Mesenchymal stem cell (in vitro differentiated cells and primary cell): ENCODE data around the gene RNF215. TPM values are rescaled to one million over a fixed set of nuclear protein-coding genes. Genes with fewer than 3 reads are reported as not detected.

Experiments
- DNase-seq: peaks from one replicate; pipeline ENCODE4 v3.0.0-alpha.2; 2013
- H2AFZ ChIP-seq: one replicate; pipeline ENCODE4 v1.6.1; 2013; ENCODE audit warnings: low read depth, mild to moderate bottlenecking, control low read depth, inconsistent platforms, low read length, moderate library complexity
- H2AK5ac ChIP-seq: 2 replicates; pipeline ENCODE4 v1.6.1; 2013; ENCODE audit warnings: low read length, moderate library complexity, mild to moderate bottlenecking, inconsistent platforms; ENCODE audit not compliant: severe bottlenecking
- H2BK120ac ChIP-seq: one replicate; pipeline ENCODE4 v1.6.1; 2013; ENCODE audit warnings: low read depth, mild to moderate bottlenecking, inconsistent platforms, low read length, moderate library complexity
- H2BK12ac ChIP-seq, 2 experiments: one replicate each; pipeline ENCODE4 v1.6.1; 2013; ENCODE audit warnings: inconsistent platforms in 2 of 2, low read length in 2 of 2, mild to moderate bottlenecking in 2 of 2, moderate library complexity in 2 of 2, control low read depth in 1 of 2
- H2BK15ac ChIP-seq: one replicate; pipeline ENCODE4 v1.6.1; 2013; ENCODE audit warnings: mild to moderate bottlenecking, low read depth, inconsistent platforms; ENCODE audit not compliant: poor library complexity, severe bottlenecking
- H2BK5ac ChIP-seq: 2 replicates; pipeline ENCODE4 v1.6.1; 2013; ENCODE audit warnings: low read depth, mild to moderate bottlenecking, low read length, control low read depth, inconsistent platforms; ENCODE audit not compliant: poor library complexity, severe bottlenecking
- H3K14ac ChIP-seq, 2 experiments: one replicate each; pipeline ENCODE4 v1.6.1; 2013; ENCODE audit warnings: inconsistent platforms in 2 of 2, low read length in 2 of 2, control low read depth in 1 of 2, mild to moderate bottlenecking in 1 of 2, moderate library complexity in 1 of 2
- H3K18ac ChIP-seq, 2 experiments: one replicate each; pipeline ENCODE4 v1.6.1; 2013; ENCODE audit warnings: inconsistent platforms in 2 of 2, low read length in 2 of 2, control low read depth in 1 of 2, low read depth in 1 of 2, mild to moderate bottlenecking in 1 of 2
- H3K23ac ChIP-seq, 2 experiments: one replicate each; pipeline ENCODE4 v1.6.1; 2013; ENCODE audit warnings: inconsistent platforms in 2 of 2, low read length in 2 of 2, mild to moderate bottlenecking in 2 of 2, moderate library complexity in 2 of 2, control low read depth in 1 of 2
- H3K27ac ChIP-seq: 2 replicates; pipeline ENCODE4 v1.5.1; 2013; ENCODE audit warnings: mild to moderate bottlenecking, moderate library complexity, low read length, control low read depth, inconsistent platforms; ENCODE audit not compliant: poor library complexity, severe bottlenecking
- H3K27me3 ChIP-seq, 2 experiments: 2 replicates each; pipeline versions ENCODE4 v1.6.1 to v1.7.0; 2013; ENCODE audit warnings: low read length in 2 of 2, mild to moderate bottlenecking in 2 of 2, moderate library complexity in 2 of 2, control low read depth in 1 of 2, inconsistent platforms in 1 of 2; ENCODE audit not compliant: control insufficient read depth in 1 of 2, insufficient read depth in 1 of 2
- H3K36me3 ChIP-seq, 2 experiments: 2 replicates each; pipeline versions ENCODE4 v1.6.1 to v1.7.0; 2013; ENCODE audit warnings: low read length in 2 of 2, control low read depth in 1 of 2, inconsistent platforms in 1 of 2, low read depth in 1 of 2, mild to moderate bottlenecking in 1 of 2; ENCODE audit not compliant: insufficient read depth in 2 of 2, control insufficient read depth in 1 of 2
- H3K4ac ChIP-seq, 2 experiments: one replicate each; pipeline ENCODE4 v1.6.1; 2013; ENCODE audit warnings: inconsistent platforms in 2 of 2, low read length in 2 of 2, mild to moderate bottlenecking in 2 of 2, moderate library complexity in 2 of 2, control low read depth in 1 of 2, low read depth in 1 of 2
- H3K4me1 ChIP-seq: 2 replicates; pipeline ENCODE4 v1.6.1; 2013; ENCODE audit warnings: low read depth, low read length, control low read depth; ENCODE audit not compliant: control insufficient read depth, insufficient read depth
- H3K4me2 ChIP-seq: 2 replicates; pipeline ENCODE4 v1.6.1; 2013; ENCODE audit warnings: low read length, mild to moderate bottlenecking, inconsistent platforms; ENCODE audit not compliant: poor library complexity, severe bottlenecking
- H3K4me3 ChIP-seq, 2 experiments: 2 replicates each; pipeline versions ENCODE4 v1.5.1 to v1.7.0; 2013; ENCODE audit warnings: low read length in 2 of 2, mild to moderate bottlenecking in 2 of 2, control low read depth in 1 of 2, low read depth in 1 of 2; ENCODE audit not compliant: insufficient read depth in 1 of 2
- H3K79me1 ChIP-seq: replicated peaks from 2 replicates; pipeline ENCODE4 v1.6.1; 2013; ENCODE audit warnings: mild to moderate bottlenecking, control low read depth, low read length, inconsistent platforms; ENCODE audit not compliant: poor library complexity, severe bottlenecking
- H3K9ac ChIP-seq: 2 replicates; pipeline ENCODE4 v1.7.0; 2013; ENCODE audit warnings: mild to moderate bottlenecking, low read length, moderate library complexity
- H3K9me3 ChIP-seq: 2 replicates; pipeline ENCODE4 v1.7.0; 2013; ENCODE audit warnings: mild to moderate bottlenecking, low read length; ENCODE audit not compliant: control insufficient read depth
- H4K8ac ChIP-seq: one replicate; pipeline ENCODE4 v1.6.1; 2013; ENCODE audit warnings: inconsistent platforms, mild to moderate bottlenecking, low read length, moderate library complexity
- H4K91ac ChIP-seq: one replicate; pipeline ENCODE4 v1.6.1; 2013; ENCODE audit warnings: mild to moderate bottlenecking, low read length, inconsistent platforms
- WGBS: methylation state at CpG from one replicate; pipeline ENCODE4 v1.1.7; 2013; ENCODE audit warnings: mixed read lengths; 5-methylcytosine and 5-hydroxymethylcytosine counted together
- polyA plus RNA-seq, 2 experiments: library from polyadenylated mRNA; stranded (reverse); fragments of 200-250 nt; gene quantifications; one replicate each; pipeline ENCODE4 v1.2.3, GENCODE V29; 2013

The RNF215 gene
- polyA plus RNA-seq (2013, experiment 1 of 2): 5.1 TPM
- polyA plus RNA-seq (2013, experiment 2 of 2): 7.0 TPM

DNA sequence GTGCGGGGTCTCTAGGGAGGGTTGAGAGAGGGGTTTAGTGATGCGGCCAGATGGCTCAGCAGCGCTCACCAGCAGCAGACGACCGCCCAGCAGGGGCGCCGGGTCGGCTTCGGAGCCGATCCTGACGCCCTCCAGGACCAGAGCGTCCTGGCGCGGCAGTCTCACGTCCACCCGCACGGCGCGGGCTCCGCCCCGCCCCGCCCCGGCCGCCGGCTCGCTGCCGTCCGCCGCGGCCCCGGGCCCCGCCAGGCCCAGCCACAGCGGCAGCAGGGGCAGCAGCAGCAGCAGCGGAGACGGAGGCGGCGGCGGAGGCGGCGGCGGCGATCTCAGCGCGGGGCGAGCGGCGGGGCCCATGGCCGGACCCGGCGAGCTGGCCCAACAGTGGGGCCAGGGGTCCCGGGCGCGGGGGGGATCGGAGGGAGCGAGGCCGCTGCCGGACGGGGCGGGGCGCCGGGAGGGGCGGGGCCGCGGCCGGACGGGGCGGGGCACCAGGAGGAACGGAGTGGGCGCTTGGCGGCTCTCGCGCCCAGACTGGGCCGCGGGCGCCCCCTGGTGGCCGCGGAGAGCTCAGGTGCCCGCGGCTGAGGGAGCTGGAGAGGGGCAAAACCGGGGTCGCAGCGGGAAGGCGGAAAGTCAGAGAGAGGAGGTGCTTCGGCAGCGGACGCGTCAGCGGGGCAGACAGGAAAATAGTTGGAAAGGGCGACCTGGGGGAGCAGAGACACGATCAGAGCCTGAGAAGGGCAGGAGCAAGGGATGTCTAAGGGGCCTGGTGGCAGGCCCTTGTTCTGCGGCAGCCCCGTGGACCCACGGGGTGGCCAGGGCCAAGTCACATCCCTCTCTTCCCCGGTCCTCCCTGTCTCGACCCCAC, at the start of gene RNF215:
RNF215 (minus strand) TSS at position 452 of the 868 bp plus-strand sequence; CDS start at position 354, 98 bp downstream.
- H4K8ac ChIP-seq: peak within 1 kb of the TSS; percentile 86
- peak within 1 kb of the TSS; percentile 68 for H2BK120ac ChIP-seq
- peaks cover 18% of the 10 kb centered on the region for H3K4me1 ChIP-seq
- peak within 1 kb of the TSS in 1 of 2 experiments; percentile 69 for H3K14ac ChIP-seq
- peak within 1 kb of the TSS; percentile 89 for H3K9ac ChIP-seq
- H3K9me3 ChIP-seq: peaks cover 7% of the 10 kb centered on the region
- H4K91ac ChIP-seq: peak within 1 kb of the TSS; percentile 91
- H3K27ac ChIP-seq: no peak within 1 kb of the TSS
- peaks cover 21 to 29% of the 10 kb centered on the region in 2 experiments for H3K36me3 ChIP-seq
- no peaks in the 10 kb centered on the region for H3K27me3 ChIP-seq
- peak; percentile 74 for DNase-seq
- H2BK12ac ChIP-seq: peak within 1 kb of the TSS in 1 of 2 experiments; percentile 43
- H3K4me3 ChIP-seq: peak within 1 kb of the TSS; percentile 84 to 85
- H3K4ac ChIP-seq: peak within 1 kb of the TSS; percentile 63 to 69
- H3K23ac ChIP-seq: no peak within 1 kb of the TSS
- no peak within 1 kb of the TSS for H2AK5ac ChIP-seq
- H2BK5ac ChIP-seq: no peak within 1 kb of the TSS
- H3K18ac ChIP-seq: peak within 1 kb of the TSS; percentile 90 to 99
- peak within 1 kb of the TSS; percentile 80 for H2AFZ ChIP-seq
- peaks cover 25% of the 10 kb centered on the region for H3K79me1 ChIP-seq
- H2BK15ac ChIP-seq: peak within 1 kb of the TSS; percentile 68
- 7% methylated on average over 26 of the region's 95 CpGs for WGBS
- peak within 1 kb of the TSS; percentile 85 for H3K4me2 ChIP-seq

DNA sequence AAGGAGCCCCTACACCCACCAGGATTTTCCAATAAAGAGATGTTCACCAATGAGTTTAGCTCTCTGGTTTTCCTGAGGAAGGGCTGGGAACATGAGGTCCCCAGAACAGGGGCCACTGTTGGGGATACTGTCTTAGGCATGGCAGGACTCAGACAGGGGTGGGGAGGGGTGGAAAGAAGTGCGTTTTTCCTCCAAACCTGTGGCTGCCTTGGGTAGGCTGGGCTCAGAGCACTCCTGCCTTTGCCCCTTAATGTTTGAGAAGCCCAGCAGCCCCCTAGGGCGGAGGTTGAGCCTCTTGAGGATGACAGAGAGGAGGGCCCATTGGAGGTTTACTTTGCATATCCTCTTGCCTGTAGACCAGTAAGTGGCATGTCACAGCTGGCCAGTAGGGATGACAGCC, 49.0 kb upstream of the RNF215 start:
- no peak for DNase-seq
- no peak overlapping the region for H2BK120ac ChIP-seq

DNA sequence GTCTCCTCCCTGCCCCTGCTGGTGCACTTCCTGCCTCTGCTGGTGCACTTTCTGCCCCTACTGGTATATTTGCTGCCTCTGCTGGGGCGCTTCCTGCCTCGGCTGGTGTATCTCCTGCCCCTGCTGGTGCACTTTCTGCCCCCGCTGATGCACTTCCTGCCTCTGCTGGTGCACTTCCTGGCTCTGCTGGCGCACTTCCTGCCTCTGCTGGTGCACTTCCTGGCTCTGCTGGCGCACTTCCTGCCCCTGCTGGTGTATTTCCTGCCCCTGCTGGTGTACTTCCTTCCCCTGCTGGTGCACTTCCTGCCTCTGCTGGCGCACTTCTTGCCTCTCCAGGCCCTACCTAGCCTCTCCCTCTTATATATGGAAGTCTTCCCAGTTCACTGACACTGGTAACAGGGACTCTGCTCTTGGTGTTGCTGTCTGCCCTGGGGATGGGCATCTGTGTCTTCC, 48.5 kb upstream of the RNF215 start:
- H3K4me2 ChIP-seq: no peak overlapping the region
- no peak overlapping the region for H2BK5ac ChIP-seq
- H3K27me3 ChIP-seq: peaks cover 6 to 8% of the 10 kb centered on the region in 2 experiments
- peak overlapping the region; percentile 80 for H2AFZ ChIP-seq
- H2BK120ac ChIP-seq: no peak overlapping the region
- peak overlapping the region; percentile 11 to 31 for H3K18ac ChIP-seq
- no peaks in the 10 kb centered on the region for H3K79me1 ChIP-seq
- H2AK5ac ChIP-seq: no peak overlapping the region
- H2BK12ac ChIP-seq: peak overlapping the region in 1 of 2 experiments; percentile 63
- no peak overlapping the region for H2BK15ac ChIP-seq
- no peak overlapping the region for H3K27ac ChIP-seq
- DNase-seq: no peak
- no peak overlapping the region for H3K4me3 ChIP-seq
- H4K8ac ChIP-seq: peak overlapping the region; percentile 83
- H3K9me3 ChIP-seq: no peaks in the 10 kb centered on the region
- H4K91ac ChIP-seq: peak overlapping the region; percentile 52
- H3K9ac ChIP-seq: no peak overlapping the region
- H3K36me3 ChIP-seq: no peaks in the 10 kb centered on the region
- no peak overlapping the region for H3K4ac ChIP-seq
- H3K14ac ChIP-seq: no peak overlapping the region
- no peak overlapping the region for H3K23ac ChIP-seq
- 82% methylated on average over 6 of the region's 6 CpGs for WGBS
- H3K4me1 ChIP-seq: peaks cover 6% of the 10 kb centered on the region

More for the DNA sequence above, 49.0 kb upstream of the RNF215 start:
- H2BK12ac ChIP-seq: peak overlapping the region in 1 of 2 experiments; percentile 63
- H3K4me1 ChIP-seq: peaks cover 6% of the 10 kb centered on the region
- H3K9me3 ChIP-seq: no peaks in the 10 kb centered on the region
- no peak overlapping the region for H3K14ac ChIP-seq
- no peak overlapping the region for H3K27ac ChIP-seq
- no peak overlapping the region for H3K23ac ChIP-seq
- H2AK5ac ChIP-seq: no peak overlapping the region
- WGBS: 97% methylated on average over 2 of the region's 2 CpGs
- H3K18ac ChIP-seq: no peak overlapping the region
- no peak overlapping the region for H3K4me3 ChIP-seq
- no peak overlapping the region for H2BK15ac ChIP-seq
- no peak overlapping the region for H2AFZ ChIP-seq
- H3K27me3 ChIP-seq: peaks cover 6 to 8% of the 10 kb centered on the region in 2 experiments
- H4K91ac ChIP-seq: no peak overlapping the region
- H2BK5ac ChIP-seq: no peak overlapping the region
- no peak overlapping the region for H4K8ac ChIP-seq
- H3K4me2 ChIP-seq: no peak overlapping the region
- no peak overlapping the region for H3K4ac ChIP-seq
- H3K36me3 ChIP-seq: no peaks in the 10 kb centered on the region
- H3K9ac ChIP-seq: no peak overlapping the region
- no peaks in the 10 kb centered on the region for H3K79me1 ChIP-seq

DNA sequence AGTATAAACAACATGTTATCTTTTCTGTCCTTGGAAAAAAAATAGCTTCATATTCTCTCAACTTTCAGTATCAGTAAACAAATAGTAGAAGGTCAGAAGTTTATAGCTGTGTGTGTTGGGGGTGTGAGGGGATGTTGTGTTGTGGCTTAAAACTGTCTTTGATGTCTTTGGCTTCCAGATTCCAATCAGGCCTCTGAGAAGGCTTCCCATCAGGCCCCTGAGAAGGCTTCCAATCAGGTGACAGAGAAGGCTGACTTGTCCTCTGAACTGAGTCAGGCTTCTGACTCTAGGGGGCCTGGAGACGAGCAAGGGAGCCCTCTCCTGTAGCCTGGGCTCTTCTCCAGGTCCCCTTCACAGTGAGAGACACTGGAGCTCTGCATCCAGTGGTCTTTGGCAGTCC, 47.6 kb upstream of the RNF215 start:
- no peak for DNase-seq
- WGBS: 54% methylated on average over 1 of the region's 1 CpG
- peaks cover 2 to 3% of the 10 kb centered on the region in 2 experiments for H3K27me3 ChIP-seq
- no peak overlapping the region for H3K9ac ChIP-seq
- H3K36me3 ChIP-seq: no peaks in the 10 kb centered on the region
- H2BK12ac ChIP-seq: no peak overlapping the region
- H3K23ac ChIP-seq: no peak overlapping the region
- H3K27ac ChIP-seq: no peak overlapping the region
- H3K14ac ChIP-seq: no peak overlapping the region
- no peak overlapping the region for H3K4ac ChIP-seq
- H3K4me3 ChIP-seq: no peak overlapping the region
- peak overlapping the region; percentile 8 for H2BK120ac ChIP-seq
- no peak overlapping the region for H2AFZ ChIP-seq
- H3K9me3 ChIP-seq: no peaks in the 10 kb centered on the region
- H2BK15ac ChIP-seq: no peak overlapping the region
- H4K8ac ChIP-seq: peak overlapping the region; percentile 83
- no peak overlapping the region for H3K4me2 ChIP-seq
- H3K4me1 ChIP-seq: peaks cover 6% of the 10 kb centered on the region
- H2AK5ac ChIP-seq: no peak overlapping the region
- peak overlapping the region in 1 of 2 experiments; percentile 11 for H3K18ac ChIP-seq
- H3K79me1 ChIP-seq: no peaks in the 10 kb centered on the region
- no peak overlapping the region for H4K91ac ChIP-seq
- H2BK5ac ChIP-seq: no peak overlapping the region
